ENCODE results near the gene TCF7L1. TPM values are rescaled to one million over a fixed set of nuclear protein-coding genes. Genes with fewer than 3 reads are reported as not detected.
"Not testable (repeated sequence)": the region's sequence is repeated elsewhere in the genome, so short reads cannot be mapped to it uniquely, and the experiment has no call there.

Gene TCF7L1
- total and polyA plus RNA-seq, 3 experiments from 2014 or later: 0.07 TPM; not detected in 2

GRCh38 chr2:85333877-85334276 lies 200.7 kb downstream of the TCF7L1 start:
- H3K4me3 ChIP-seq (ENCODE audit: low read length); H3K4me3 Mint-ChIP-seq; POLR2A ChIA-PET: not testable (repeated sequence)

GRCh38 chr2:85334928-85335327 lies 201.7 kb downstream of the TCF7L1 start:
- H3K27me3 Mint-ChIP-seq: peaks cover 0 to 1% of the 10 kb centered on the region in 2 donors
- Histone ChIP-seq H3K4me3 (ENCODE audit: low read length) (no peak overlapping the region), H3K27ac (ENCODE audit: low read depth, low read length) (no peak overlapping the region), H3K9me3 (ENCODE audit: low read length) (no peaks in the 10 kb centered on the region), H3K4me1 (ENCODE audit: insufficient read depth, low read length) (no peaks in the 10 kb centered on the region), H3K27me3 (ENCODE audit: insufficient read depth, low read length, poor library complexity, severe bottlenecking) (no peaks in the 10 kb centered on the region), H3K36me3 (ENCODE audit: insufficient read depth, low read length) (no peaks in the 10 kb centered on the region)
- peaks cover 0 to 5% (median 0%) of the 10 kb centered on the region in 3 donors for H3K36me3 Mint-ChIP-seq
- ChIA-PET CTCF (no interaction called here), POLR2A (no interaction called here)
- DNase-seq: no peak
- no peaks in the 10 kb centered on the region for H3K9me3 Mint-ChIP-seq
- peaks cover 0 to 8% (median 7%) of the 10 kb centered on the region in 3 donors for H3K4me1 Mint-ChIP-seq
- no peak overlapping the region for H3K4me3 Mint-ChIP-seq
- peak overlapping the region in 2 of 8 donors; percentile 8 to 64 for H3K27ac Mint-ChIP-seq

More at GRCh38 chr2:85333877-85334276, 200.7 kb downstream of the TCF7L1 start:
- H3K36me3 Mint-ChIP-seq; DNase-seq; H3K27me3 Mint-ChIP-seq; H3K36me3 ChIP-seq (ENCODE audit: insufficient read depth, low read length); H3K27me3 ChIP-seq (ENCODE audit: insufficient read depth, low read length, poor library complexity, severe bottlenecking); H3K9me3 Mint-ChIP-seq; H3K27ac ChIP-seq (ENCODE audit: low read depth, low read length); H3K4me1 ChIP-seq (ENCODE audit: insufficient read depth, low read length); H3K27ac Mint-ChIP-seq; CTCF ChIA-PET; H3K9me3 ChIP-seq (ENCODE audit: low read length): not testable (repeated sequence)
- H3K4me1 Mint-ChIP-seq: peaks cover 3 to 15% (median 12%) of the 10 kb centered on the region in 3 donors

GRCh38 chr2:85340034-85340892 lies 207.1 kb downstream of the TCF7L1 start:
- DNase-seq: no peak
- CTCF ChIA-PET: interaction anchor here (0.9 to 1.1 kb wide), 2 partner anchors 10 to 17 kb away, joined by 3 to 4 read pairs; no protein-coding TSS in a partner anchor

GRCh38 chr2:85341269-85342029 lies 208.3 kb downstream of the TCF7L1 start:
- Mint-ChIP-seq H3K4me3 (no peak overlapping the region), H3K9me3 (no peaks in the 10 kb centered on the region), H3K27ac (no peak overlapping the region), H3K27me3 (no peaks in the 10 kb centered on the region), H3K4me1 (peaks cover 0 to 4% (median 0%) of the 10 kb centered on the region in 3 donors), H3K36me3 (peaks cover 5 to 51% (median 16%) of the 10 kb centered on the region in 3 donors)
- POLR2A ChIA-PET: no interaction called here
- CTCF ChIA-PET: interaction anchor here (0.9 to 1.4 kb wide), 2 partner anchors 10 to 11 kb away, joined by 3 read pairs; no protein-coding TSS in a partner anchor
- Histone ChIP-seq H3K4me1 (ENCODE audit: insufficient read depth, low read length) (no peaks in the 10 kb centered on the region), H3K36me3 (ENCODE audit: insufficient read depth, low read length) (peaks cover 5% of the 10 kb centered on the region), H3K27me3 (ENCODE audit: insufficient read depth, low read length, poor library complexity, severe bottlenecking) (no peaks in the 10 kb centered on the region), H3K9me3 (ENCODE audit: low read length) (no peaks in the 10 kb centered on the region), H3K27ac (ENCODE audit: low read depth, low read length) (no peak overlapping the region), H3K4me3 (ENCODE audit: low read length) (no peak overlapping the region)
- DNase-seq: no peak

More at GRCh38 chr2:85340034-85340892, 207.1 kb downstream of the TCF7L1 start:
- no peak overlapping the region for H3K4me3 Mint-ChIP-seq
- Histone ChIP-seq H3K4me3 (ENCODE audit: low read length) (no peak overlapping the region), H3K9me3 (ENCODE audit: low read length) (no peaks in the 10 kb centered on the region), H3K36me3 (ENCODE audit: insufficient read depth, low read length) (no peaks in the 10 kb centered on the region), H3K27me3 (ENCODE audit: insufficient read depth, low read length, poor library complexity, severe bottlenecking) (no peaks in the 10 kb centered on the region), H3K27ac (ENCODE audit: low read depth, low read length) (no peak overlapping the region), H3K4me1 (ENCODE audit: insufficient read depth, low read length) (no peaks in the 10 kb centered on the region)
- H3K36me3 Mint-ChIP-seq: peaks cover 5 to 39% (median 14%) of the 10 kb centered on the region in 3 donors
- H3K27ac Mint-ChIP-seq: peak overlapping the region in 1 of 8 donors; percentile 85
- POLR2A ChIA-PET: interaction anchor here (0.6 kb wide), 1 partner anchor 47 kb away, joined by 3 read pairs; no protein-coding TSS in a partner anchor
- H3K9me3 Mint-ChIP-seq: no peaks in the 10 kb centered on the region
- no peaks in the 10 kb centered on the region for H3K27me3 Mint-ChIP-seq
- peaks cover 0 to 4% (median 0%) of the 10 kb centered on the region in 3 donors for H3K4me1 Mint-ChIP-seq

- Histone ChIP-seq H3K9me3 (ENCODE audit: low read length) (no peaks in the 10 kb centered on the region), H3K27me3 (ENCODE audit: insufficient read depth, low read length, poor library complexity, severe bottlenecking) (no peaks in the 10 kb centered on the region), H3K4me3 (ENCODE audit: low read length) (no peak overlapping the region), H3K4me1 (ENCODE audit: insufficient read depth, low read length) (no peaks in the 10 kb centered on the region), H3K36me3 (ENCODE audit: insufficient read depth, low read length) (peaks cover 5% of the 10 kb centered on the region), H3K27ac (ENCODE audit: low read depth, low read length) (no peak overlapping the region)
- H3K27ac Mint-ChIP-seq: no peak overlapping the region
- no peaks in the 10 kb centered on the region for H3K9me3 Mint-ChIP-seq
- H3K4me1 Mint-ChIP-seq: peaks cover 0 to 4% (median 0%) of the 10 kb centered on the region in 3 donors
- ChIA-PET POLR2A (no interaction called here), CTCF (interaction anchor here (1.4 kb wide), 1 partner anchor 9 kb away, joined by 3 read pairs; no protein-coding TSS in a partner anchor)
- H3K27me3 Mint-ChIP-seq: no peaks in the 10 kb centered on the region
- H3K4me3 Mint-ChIP-seq: no peak overlapping the region
- no peak for DNase-seq
- peaks cover 5 to 58% (median 20%) of the 10 kb centered on the region in 3 donors for H3K36me3 Mint-ChIP-seq
Observed at GRCh38 chr2:85342156-85342555, 209.0 kb downstream of the TCF7L1 start.

GRCh38 chr2:85343207-85343895 lies 210.2 kb downstream of the TCF7L1 start:
- H3K36me3 ChIP-seq (ENCODE audit: insufficient read depth, low read length); H3K27me3 Mint-ChIP-seq; CTCF ChIA-PET; H3K9me3 ChIP-seq (ENCODE audit: low read length); H3K4me3 Mint-ChIP-seq; DNase-seq; H3K9me3 Mint-ChIP-seq; H3K4me3 ChIP-seq (ENCODE audit: low read length); POLR2A ChIA-PET; H3K27me3 ChIP-seq (ENCODE audit: insufficient read depth, low read length, poor library complexity, severe bottlenecking); H3K4me1 ChIP-seq (ENCODE audit: insufficient read depth, low read length); H3K27ac ChIP-seq (ENCODE audit: low read depth, low read length); H3K4me1 Mint-ChIP-seq: not testable (repeated sequence)
- H3K36me3 Mint-ChIP-seq: peaks cover 11 to 66% (median 26%) of the 10 kb centered on the region in 3 donors
- peak overlapping the region in 2 of 8 donors; percentile 11 to 70 for H3K27ac Mint-ChIP-seq

GRCh38 chr2:85344356-85344954 lies 211.3 kb downstream of the TCF7L1 start:
- no peak for DNase-seq
- POLR2A ChIA-PET: no interaction called here

More at GRCh38 chr2:85344356-85344954, 211.3 kb downstream of the TCF7L1 start:
- Mint-ChIP-seq H3K27me3 (no peaks in the 10 kb centered on the region), H3K36me3 (peaks cover 11 to 73% (median 26%) of the 10 kb centered on the region in 3 donors), H3K4me3 (no peak overlapping the region), H3K4me1 (peaks cover 0 to 4% (median 0%) of the 10 kb centered on the region in 3 donors), H3K9me3 (no peaks in the 10 kb centered on the region), H3K27ac (no peak overlapping the region)
- Histone ChIP-seq H3K4me1 (ENCODE audit: insufficient read depth, low read length) (no peaks in the 10 kb centered on the region), H3K27ac (ENCODE audit: low read depth, low read length) (no peak overlapping the region), H3K9me3 (ENCODE audit: low read length) (no peaks in the 10 kb centered on the region), H3K4me3 (ENCODE audit: low read length) (no peak overlapping the region), H3K36me3 (ENCODE audit: insufficient read depth, low read length) (peaks cover 10% of the 10 kb centered on the region), H3K27me3 (ENCODE audit: insufficient read depth, low read length, poor library complexity, severe bottlenecking) (no peaks in the 10 kb centered on the region)
- CTCF ChIA-PET: no interaction called here
